Ectodermal cell (in vitro differentiated cells): ENCODE results near the gene CCDC187.

Experiments
- H3K27ac ChIP-seq: 2 replicates; pipeline ENCODE4 v1.7.0; 2013; ENCODE audit warnings: mild to moderate bottlenecking, low read depth, low read length; ENCODE audit not compliant: insufficient read depth, poor library complexity, severe bottlenecking
- H3K27me3 ChIP-seq: 2 replicates; pipeline ENCODE4 v1.7.0; 2013; ENCODE audit warnings: mild to moderate bottlenecking, low read length; ENCODE audit not compliant: insufficient read depth, control insufficient read depth, poor library complexity, severe bottlenecking
- H3K36me3 ChIP-seq: one replicate; pipeline ENCODE4 v1.7.0; 2013; ENCODE audit warnings: low read length; ENCODE audit not compliant: control insufficient read depth, insufficient read depth
- H3K4me1 ChIP-seq: one replicate; pipeline ENCODE4 v1.7.0; 2013; ENCODE audit warnings: low read length; ENCODE audit not compliant: control insufficient read depth, insufficient read depth
- H3K4me3 ChIP-seq: 2 replicates; pipeline ENCODE4 v1.7.0; 2013; ENCODE audit warnings: low read depth, low read length, control low read depth; ENCODE audit not compliant: insufficient read depth
- H3K9me3 ChIP-seq: 2 replicates; pipeline ENCODE4 v1.7.0; 2013; ENCODE audit warnings: mild to moderate bottlenecking, low read length, moderate library complexity; ENCODE audit not compliant: control insufficient read depth
- WGBS, 2 experiments: methylation state at CpG; one replicate each; pipeline ENCODE4 v1.1.7; 2013; ENCODE audit warnings: missing lambda C conversion rate in 2 of 2; 5-methylcytosine and 5-hydroxymethylcytosine counted together

The CCDC187 gene

DNA sequence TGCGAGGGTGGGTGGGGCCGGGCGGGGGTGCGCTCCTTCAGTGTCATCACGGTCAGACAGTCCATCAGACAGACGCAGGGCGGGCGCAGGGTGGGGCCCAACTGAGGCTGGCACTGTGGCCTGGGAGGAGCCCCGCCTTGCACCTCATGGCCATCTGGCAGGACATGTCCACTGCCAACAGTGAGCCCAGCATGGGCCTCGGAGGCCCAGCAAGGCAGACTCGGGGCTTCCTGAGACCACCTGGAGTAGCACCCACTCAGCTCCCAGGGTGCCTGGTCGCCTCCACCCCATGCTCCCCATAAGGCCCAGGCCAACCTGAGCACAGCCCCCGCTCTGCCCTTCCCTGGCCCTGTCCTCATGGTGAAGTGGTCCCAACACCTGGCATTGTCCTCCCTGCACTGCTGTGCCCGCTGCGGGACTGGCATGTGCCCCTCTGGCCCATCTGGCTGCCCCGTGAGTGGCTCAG lies 14.9 kb upstream of the CCDC187 start:
- H3K9me3 ChIP-seq, result no peaks in the 10 kb centered on the region
- 93 to 95% methylated on average over 16 of the region's 16 CpGs for WGBS, 2 experiments
- H3K36me3 ChIP-seq, result no peaks in the 10 kb centered on the region
- no peak overlapping the region for H3K4me3 ChIP-seq
- no peaks in the 10 kb centered on the region for H3K4me1 ChIP-seq
- no peaks in the 10 kb centered on the region for H3K27me3 ChIP-seq
- no peak overlapping the region for H3K27ac ChIP-seq

DNA sequence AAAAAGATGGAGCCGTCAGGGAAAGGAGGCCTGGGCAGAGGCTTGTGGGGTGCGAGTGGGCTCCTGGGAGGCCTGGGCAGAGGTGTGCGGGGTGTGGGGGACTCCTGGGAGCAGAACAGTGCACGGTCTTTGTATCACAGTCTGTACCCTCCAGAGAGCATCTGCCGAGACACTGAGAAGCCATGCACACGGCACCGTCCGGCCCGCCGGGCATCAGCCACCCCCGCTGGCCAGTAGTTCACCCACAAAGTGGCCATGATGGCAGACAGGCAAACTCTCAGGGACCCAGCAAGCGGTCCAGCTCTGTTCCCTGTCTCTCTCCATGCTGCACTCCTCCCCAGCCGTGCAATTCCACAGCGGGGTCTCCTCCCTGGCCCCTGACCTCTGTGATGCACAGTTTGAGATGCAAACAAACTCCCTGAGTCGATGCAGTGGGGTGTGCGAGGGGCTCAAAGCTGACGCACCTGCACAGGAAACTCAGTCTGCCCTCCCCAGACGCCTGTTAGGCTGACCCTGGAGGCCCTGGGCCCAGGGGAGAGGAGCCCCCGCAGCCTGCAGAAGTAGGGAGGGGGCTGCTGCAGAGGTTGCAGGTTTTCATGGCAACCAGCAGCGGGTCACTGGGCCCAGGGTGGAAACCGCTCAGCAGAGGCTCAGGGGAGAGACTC lies 14.3 kb upstream of the CCDC187 start:
- Histone ChIP-seq H3K36me3 (no peaks in the 10 kb centered on the region), H3K27ac (no peak overlapping the region), H3K9me3 (no peaks in the 10 kb centered on the region), H3K4me1 (no peaks in the 10 kb centered on the region), H3K27me3 (no peaks in the 10 kb centered on the region), H3K4me3 (no peak overlapping the region)
- WGBS, 2 experiments, result 84 to 89% methylated on average over 21 of the region's 21 CpGs

DNA sequence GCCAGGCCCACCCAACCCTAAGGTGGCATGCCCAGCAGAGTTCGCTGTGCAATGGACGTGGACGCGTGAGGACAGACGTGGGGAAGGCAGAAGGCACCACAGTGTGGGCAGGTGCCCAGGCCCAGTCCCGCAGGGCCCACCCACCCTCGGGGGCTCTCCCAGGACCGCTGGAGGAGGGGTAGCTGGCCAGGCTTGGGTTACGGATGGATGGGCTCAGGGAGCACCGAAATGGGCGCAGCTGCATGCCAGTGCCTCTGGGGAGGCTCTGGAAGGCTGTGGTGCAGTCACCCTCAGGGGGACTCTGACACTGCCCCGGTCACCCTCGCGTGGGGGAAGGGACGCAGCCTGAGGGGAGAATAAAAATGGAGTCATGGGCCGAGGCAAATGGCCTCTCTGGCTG lies 13.8 kb upstream of the CCDC187 start:
- H3K4me1 ChIP-seq, result no peaks in the 10 kb centered on the region
- no peak overlapping the region for H3K27ac ChIP-seq
- H3K9me3 ChIP-seq, result no peaks in the 10 kb centered on the region
- no peak overlapping the region for H3K4me3 ChIP-seq
- 93 to 94% methylated on average over 16 of the region's 16 CpGs for WGBS, 2 experiments
- H3K36me3 ChIP-seq, result no peaks in the 10 kb centered on the region
- H3K27me3 ChIP-seq, result no peaks in the 10 kb centered on the region

DNA sequence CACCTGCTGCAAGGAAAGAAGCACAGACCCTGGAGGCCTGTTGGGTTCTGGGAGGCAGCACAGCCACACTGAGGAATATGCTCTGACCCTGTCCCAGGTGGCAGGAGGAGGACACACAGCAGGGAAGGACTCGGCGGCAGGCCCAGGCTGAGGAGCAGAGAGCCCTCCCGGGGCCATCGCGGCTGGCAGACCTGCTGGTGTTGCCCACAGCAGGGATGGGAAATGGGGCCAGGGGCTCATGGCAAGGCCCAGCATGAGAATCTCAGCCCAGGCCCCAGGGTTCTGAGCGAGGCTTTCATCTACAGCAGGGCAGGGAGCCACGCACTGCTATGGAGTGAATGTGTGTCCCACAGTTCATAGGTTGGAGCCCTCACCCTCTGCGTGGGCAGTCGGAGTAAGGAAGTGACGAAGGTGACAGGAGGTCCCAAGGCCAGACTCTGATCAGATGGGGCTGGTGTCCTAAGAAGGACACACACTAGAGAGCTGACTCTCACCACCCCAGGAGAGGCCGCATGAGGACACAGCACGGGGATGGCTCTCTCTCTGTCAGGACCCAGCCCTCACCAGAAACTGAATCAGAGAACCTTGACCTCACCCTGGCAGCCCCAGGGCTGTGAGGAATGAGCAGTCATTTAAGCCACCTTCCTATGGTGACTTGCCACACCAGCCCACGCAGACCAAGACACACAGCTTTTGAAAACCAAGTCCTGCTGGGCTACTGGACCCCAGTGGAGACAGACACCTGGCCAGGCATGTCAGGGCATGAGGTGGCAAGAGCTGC lies 13.2 kb upstream of the CCDC187 start:
- H3K36me3 ChIP-seq, result no peaks in the 10 kb centered on the region
- no peak overlapping the region for H3K27ac ChIP-seq
- H3K27me3 ChIP-seq, result no peaks in the 10 kb centered on the region
- no peaks in the 10 kb centered on the region for H3K9me3 ChIP-seq
- H3K4me1 ChIP-seq, result peaks cover 2% of the 10 kb centered on the region
- no peak overlapping the region for H3K4me3 ChIP-seq
- WGBS, 2 experiments, result 92 to 93% methylated on average over 13 of the region's 13 CpGs

DNA sequence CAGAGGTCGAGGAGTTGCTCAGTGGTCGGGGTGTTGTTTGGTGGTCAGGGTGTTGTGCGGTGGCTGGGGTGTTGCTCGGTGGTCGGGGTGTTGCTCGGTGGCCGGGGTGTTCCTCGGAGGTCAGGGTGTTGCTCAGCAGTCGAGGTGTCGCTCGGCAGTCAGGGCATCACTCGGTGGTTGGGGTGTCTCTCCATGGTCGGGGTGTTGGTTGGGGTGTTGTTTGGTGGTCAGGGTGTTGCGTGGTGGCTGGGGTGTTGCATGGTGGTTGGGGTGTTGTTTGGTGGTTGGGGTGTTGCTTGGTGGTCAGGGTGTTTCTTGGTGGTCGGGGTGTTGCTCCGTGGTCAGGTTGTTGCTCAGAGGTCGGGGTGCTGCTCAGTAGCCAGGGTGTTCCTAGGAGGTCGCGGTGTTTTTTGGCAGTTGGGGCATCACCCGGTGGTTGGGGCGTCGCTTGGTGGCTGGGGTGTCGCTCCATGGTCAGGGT lies 12.4 kb upstream of the CCDC187 start:
- Histone ChIP-seq H3K4me3 (no peak overlapping the region), H3K9me3 (no peaks in the 10 kb centered on the region), H3K36me3 (no peaks in the 10 kb centered on the region), H3K4me1 (peaks cover 10% of the 10 kb centered on the region), H3K27ac (no peak overlapping the region), H3K27me3 (no peaks in the 10 kb centered on the region)
- 94 to 98% methylated on average over 23 of the region's 23 CpGs for WGBS, 2 experiments

DNA sequence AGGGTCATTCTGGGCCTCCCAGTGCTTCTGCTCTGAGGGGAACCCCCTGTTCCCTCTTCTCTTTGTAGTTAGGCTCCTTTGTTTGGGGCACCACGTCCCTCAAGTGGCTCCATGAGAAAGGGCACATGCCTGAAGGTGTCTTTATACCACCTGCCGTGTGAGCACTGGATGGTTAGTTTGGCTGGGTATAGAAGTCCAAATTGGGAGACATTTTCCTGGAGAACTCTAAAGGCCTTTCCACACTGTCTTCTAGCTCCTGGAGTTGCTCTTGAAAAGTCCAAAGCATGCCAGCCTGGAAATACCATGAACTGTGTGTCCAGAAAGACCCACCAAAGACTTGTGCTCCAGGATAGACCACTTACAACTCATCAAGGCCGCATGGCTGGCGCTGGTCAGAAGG lies 11.1 kb upstream of the CCDC187 start:
- Histone ChIP-seq H3K27me3 (no peaks in the 10 kb centered on the region), H3K36me3 (no peaks in the 10 kb centered on the region), H3K27ac (no peak overlapping the region), H3K9me3 (no peaks in the 10 kb centered on the region), H3K4me3 (no peak overlapping the region), H3K4me1 (peaks cover 13% of the 10 kb centered on the region)
- 91 to 92% methylated on average over 4 of the region's 4 CpGs for WGBS, 2 experiments

DNA sequence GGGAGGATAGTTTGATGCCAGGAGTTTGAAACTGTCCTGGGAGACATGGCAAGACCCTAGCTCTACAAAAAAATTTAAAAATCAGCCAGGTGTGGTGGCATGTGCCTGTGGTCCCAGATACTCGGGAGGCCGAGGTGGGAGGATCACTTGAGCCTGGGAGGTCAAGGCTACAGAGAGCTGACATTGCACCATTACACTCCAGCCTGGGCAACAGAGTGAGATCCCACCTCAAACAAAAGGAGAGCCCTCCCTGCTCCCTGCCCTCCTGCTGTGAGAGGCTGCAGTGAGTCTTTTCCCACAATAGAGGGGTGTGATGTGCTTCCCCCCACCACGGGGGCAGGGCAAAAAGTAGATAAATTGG lies 10.1 kb upstream of the CCDC187 start:
- WGBS, 2 experiments, result 90 to 96% methylated on average over 3 of the region's 3 CpGs
- Histone ChIP-seq H3K27me3 (no peaks in the 10 kb centered on the region), H3K4me1 (peaks cover 13% of the 10 kb centered on the region), H3K9me3 (no peaks in the 10 kb centered on the region), H3K36me3 (no peaks in the 10 kb centered on the region), H3K4me3 (no peak overlapping the region), H3K27ac (no peak overlapping the region)

DNA sequence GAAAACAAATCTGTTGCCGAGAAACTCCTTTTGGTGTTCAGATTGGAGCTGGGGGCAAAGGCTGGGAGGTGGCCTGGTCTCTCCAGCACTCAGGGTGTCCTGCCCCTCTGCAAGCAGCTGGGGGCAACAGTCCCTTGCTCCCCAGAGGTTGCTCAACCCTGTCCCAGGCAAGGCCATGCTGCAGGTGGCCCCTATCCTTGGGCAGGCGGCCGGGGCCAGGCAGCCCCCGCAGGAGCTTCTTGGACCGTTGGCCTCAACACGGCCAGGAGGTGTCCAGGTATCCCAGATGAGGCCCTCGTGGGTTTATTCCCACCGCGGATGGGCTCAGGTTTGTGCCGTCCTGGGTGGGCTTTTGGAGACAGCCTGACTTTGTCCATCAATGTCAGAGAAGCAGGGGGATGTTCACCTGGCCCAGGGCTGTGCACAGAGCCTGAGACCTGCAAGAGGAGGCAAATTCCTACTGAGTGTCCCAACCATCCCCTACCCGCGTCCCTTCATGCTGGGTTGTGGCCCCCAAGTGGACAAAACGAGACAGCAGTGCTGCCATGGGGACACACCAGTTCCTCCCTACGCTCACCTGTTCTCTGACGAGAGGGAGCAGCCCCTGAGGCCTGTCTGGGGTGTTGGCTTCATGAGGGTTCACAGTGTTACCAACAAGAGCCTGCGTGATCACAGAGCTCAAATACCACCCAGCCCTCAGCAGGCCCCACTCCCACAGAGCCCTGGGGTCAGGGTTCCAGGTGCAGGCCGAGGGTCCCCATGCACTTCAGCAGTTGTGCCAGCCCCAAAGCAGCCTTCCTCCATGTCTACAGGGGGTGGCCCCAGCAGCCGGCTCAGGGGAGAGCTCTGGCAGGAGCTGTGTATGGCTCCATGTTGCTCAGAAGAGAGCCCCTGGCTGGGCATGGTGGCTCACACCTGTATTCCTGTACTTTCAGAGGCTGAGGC lies 9.5 kb upstream of the CCDC187 start:
- Histone ChIP-seq H3K9me3 (no peaks in the 10 kb centered on the region), H3K4me1 (peaks cover 13% of the 10 kb centered on the region), H3K4me3 (no peak overlapping the region), H3K27me3 (no peaks in the 10 kb centered on the region), H3K27ac (no peak overlapping the region), H3K36me3 (no peaks in the 10 kb centered on the region)
- 90 to 92% methylated on average over 18 of the region's 18 CpGs for WGBS, 2 experiments

DNA sequence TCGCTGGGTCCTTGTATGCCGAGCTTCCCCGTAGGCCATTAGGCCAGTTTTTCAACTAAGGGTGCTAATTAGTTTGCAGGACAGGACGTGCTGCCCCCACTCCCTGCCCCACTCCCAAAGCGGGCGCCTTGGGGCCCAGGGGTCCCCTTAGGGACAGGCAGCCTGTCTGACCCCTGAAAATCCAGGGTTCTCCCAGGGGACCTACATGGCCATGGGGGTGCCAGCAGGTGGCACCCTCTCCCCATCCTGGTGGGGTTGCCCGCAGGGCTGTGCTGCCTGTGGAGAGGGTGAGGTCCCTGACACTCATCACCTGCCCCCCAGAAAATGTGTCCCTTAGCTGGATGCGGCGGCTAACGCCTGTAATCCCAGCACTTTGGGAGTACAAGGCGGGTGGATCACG lies 8.5 kb upstream of the CCDC187 start:
- no peaks in the 10 kb centered on the region for H3K27me3 ChIP-seq
- no peak overlapping the region for H3K27ac ChIP-seq
- H3K9me3 ChIP-seq, result no peaks in the 10 kb centered on the region
- 85% methylated on average over 12 of the region's 12 CpGs for WGBS, 2 experiments
- no peak overlapping the region for H3K4me3 ChIP-seq
- peaks cover 13% of the 10 kb centered on the region for H3K4me1 ChIP-seq
- H3K36me3 ChIP-seq, result no peaks in the 10 kb centered on the region

DNA sequence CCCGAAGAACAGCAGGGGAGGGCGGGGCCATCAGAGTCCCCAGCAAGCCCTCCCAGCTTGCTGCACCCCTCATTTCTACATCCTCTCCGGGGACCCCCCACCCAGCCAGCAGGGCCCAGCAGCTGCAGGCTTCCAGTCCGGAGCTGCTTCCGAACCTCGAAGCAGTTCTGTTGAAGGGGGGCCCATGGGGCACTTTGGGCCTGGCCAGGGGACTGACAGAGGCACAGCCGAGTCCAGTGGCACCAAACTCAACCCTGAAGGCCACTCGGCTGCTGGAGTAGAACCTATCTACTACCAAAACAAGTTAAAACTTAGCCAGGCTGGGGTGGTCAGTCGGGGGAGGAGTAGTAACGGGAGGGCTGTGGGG lies 8.1 kb upstream of the CCDC187 start:
- no peaks in the 10 kb centered on the region for H3K27me3 ChIP-seq
- H3K4me1 ChIP-seq, result peaks cover 13% of the 10 kb centered on the region
- WGBS, 2 experiments, result 84 to 85% methylated on average over 10 of the region's 10 CpGs
- no peaks in the 10 kb centered on the region for H3K36me3 ChIP-seq
- no peaks in the 10 kb centered on the region for H3K9me3 ChIP-seq
- H3K4me3 ChIP-seq, result no peak overlapping the region
- H3K27ac ChIP-seq, result no peak overlapping the region
